Stromal cell of bone marrow (primary cell): Measurements from ENCODE around the gene BRIP1.

Experiments used
- DNase-seq: peaks from one replicate; pipeline ENCODE4 v3.0.0-alpha.2; 2012; ENCODE audit warnings: low read depth

BRIP1 gene

GRCh38 chr17:61660746-61661485 lies 202.4 kb downstream of the BRIP1 start:
- DNase-seq = no peak

GRCh38 chr17:61659437-61659836 lies 203.9 kb downstream of the BRIP1 start:
- no peak for DNase-seq

GRCh38 chr17:61658183-61658582 lies 205.1 kb downstream of the BRIP1 start:
- DNase-seq = no peak

GRCh38 chr17:61657338-61657737 lies 206.0 kb downstream of the BRIP1 start:
- no peak for DNase-seq

- DNase-seq = no peak
Observed at GRCh38 chr17:61656721-61657217, 206.6 kb downstream of the BRIP1 start.

GRCh38 chr17:61650749-61651148 lies 212.6 kb downstream of the BRIP1 start:
- DNase-seq = no peak

- no peak for DNase-seq
Observed at GRCh38 chr17:61648587-61648986, 214.7 kb downstream of the BRIP1 start.

- peak; percentile 28 for DNase-seq
Observed at GRCh38 chr17:61647047-61647446, 216.3 kb downstream of the BRIP1 start.

- DNase-seq = no peak
Observed at GRCh38 chr17:61646482-61646881, 216.8 kb downstream of the BRIP1 start.

GRCh38 chr17:61645920-61646319 lies 217.4 kb downstream of the BRIP1 start:
- DNase-seq = no peak

- no peak for DNase-seq
Observed at GRCh38 chr17:61644800-61645774, 218.2 kb downstream of the BRIP1 start.

GRCh38 chr17:61642768-61643167 lies 220.6 kb downstream of the BRIP1 start:
- no peak for DNase-seq

- DNase-seq = no peak
Observed at GRCh38 chr17:61641715-61642114, 221.6 kb downstream of the BRIP1 start.

GRCh38 chr17:61641084-61641483 lies 222.2 kb downstream of the BRIP1 start:
- DNase-seq = no peak

- DNase-seq = no peak
Observed at GRCh38 chr17:61639818-61640217, 223.5 kb downstream of the BRIP1 start.

- no peak for DNase-seq
Observed at GRCh38 chr17:61638087-61638486, 225.2 kb downstream of the BRIP1 start.

- DNase-seq = peak; percentile 40
Observed at GRCh38 chr17:61635913-61636432, 227.4 kb downstream of the BRIP1 start.

GRCh38 chr17:61634942-61635538 lies 228.3 kb downstream of the BRIP1 start:
- no peak for DNase-seq

GRCh38 chr17:61634011-61634539 lies 229.3 kb downstream of the BRIP1 start:
- DNase-seq = no peak

- no peak for DNase-seq
Observed at GRCh38 chr17:61632826-61633225, 230.5 kb downstream of the BRIP1 start.

- DNase-seq = no peak
Observed at GRCh38 chr17:61631800-61632199, 231.5 kb downstream of the BRIP1 start.
